AG08396 (cell line): ENCODE data around the gene ADIPOR1.

ENCODE experiments used
- DNase-seq: peaks from one replicate; pipeline ENCODE4 v3.0.0; 2012; ENCODE audit warnings: low spot score, mixed read lengths

ADIPOR1 gene

DNA sequence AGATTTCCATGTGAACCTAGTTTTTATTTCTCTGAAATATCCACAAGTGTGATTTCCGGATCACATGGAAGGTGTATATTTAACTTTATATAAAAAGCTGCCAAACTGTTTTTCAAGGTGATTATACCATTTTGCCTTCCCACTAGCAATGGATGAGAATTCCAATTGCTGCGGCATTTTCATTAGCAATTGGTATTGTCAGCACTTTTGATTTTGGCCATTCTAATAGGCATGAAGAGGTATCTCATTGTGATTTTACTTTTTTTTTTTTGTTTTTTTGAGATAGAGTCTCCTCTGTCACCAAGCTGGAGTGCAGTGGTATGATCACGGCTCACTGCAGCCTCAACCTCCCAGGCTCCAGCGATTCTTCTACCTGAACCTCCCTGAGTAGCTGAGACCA lies 13.9 kb upstream of the ADIPOR1 start:
- DNase-seq = no peak

DNA sequence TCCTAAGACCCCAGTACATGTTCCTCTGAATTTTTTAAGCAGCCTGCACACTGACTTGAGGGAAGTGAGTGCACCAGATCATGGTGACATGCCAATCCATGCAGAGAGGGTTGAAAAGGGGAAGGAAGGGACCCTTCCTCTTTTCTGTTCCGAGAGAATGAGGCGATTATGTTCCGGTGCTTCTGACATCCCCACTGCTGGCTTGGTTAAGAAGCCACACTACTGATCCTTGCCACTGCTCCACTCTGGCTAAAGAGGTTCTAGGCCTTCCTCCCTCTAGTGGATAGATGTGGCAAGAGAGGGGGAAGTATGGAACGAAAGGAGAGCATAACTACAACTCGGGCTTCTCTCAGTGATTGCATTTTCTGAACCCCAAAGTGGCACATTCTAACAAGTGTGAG lies 10.8 kb upstream of the ADIPOR1 start:
- DNase-seq = peak; percentile 79

DNA sequence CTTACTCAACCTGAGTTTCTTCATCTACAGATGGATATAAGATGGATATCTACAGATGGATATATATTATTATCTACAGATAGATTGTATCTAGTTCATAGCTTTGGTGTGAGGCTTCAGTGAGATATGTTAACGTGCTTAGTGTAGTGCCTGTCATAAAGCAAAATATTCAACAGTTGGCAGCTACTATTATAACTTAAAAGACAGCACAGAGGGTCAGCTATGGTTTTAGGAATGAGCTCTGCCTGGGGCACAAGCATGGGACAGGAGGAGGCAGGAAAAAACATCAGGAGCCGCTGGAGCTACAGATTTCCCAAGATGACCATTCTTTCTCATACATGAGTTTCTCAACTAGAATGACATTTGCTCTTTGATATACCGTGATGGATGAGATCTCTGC lies 10.2 kb upstream of the ADIPOR1 start:
- DNase-seq = no peak

DNA sequence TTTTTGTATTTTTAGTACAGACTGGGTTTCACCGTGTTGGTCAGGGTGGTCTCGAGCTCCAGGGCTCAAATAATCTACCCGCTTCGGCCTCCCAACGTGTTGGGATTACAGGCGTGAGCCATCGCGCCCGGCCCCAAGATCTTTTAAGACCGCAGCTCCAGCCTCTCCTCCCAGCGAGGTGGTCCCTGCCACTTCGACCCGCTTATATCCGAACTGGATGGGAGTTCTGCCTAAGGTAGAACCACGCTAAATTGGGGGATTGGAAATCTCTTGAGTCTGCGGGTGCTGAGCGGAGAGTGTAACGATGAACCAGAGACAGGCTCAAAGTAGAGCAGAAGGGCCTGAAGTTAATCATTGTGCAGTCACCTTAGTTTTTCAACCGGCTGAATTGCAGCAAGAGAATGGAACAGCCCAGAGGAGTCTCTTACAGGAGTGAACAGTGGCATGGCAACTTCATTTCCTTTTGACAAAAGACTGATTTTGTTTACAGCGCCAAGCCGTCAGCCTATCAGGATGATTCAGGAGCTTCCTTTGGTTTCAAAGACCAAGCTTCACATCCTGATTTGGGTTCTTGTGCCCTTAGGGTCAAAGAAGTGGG lies 9.7 kb upstream of the ADIPOR1 start:
- no peak for DNase-seq

DNA sequence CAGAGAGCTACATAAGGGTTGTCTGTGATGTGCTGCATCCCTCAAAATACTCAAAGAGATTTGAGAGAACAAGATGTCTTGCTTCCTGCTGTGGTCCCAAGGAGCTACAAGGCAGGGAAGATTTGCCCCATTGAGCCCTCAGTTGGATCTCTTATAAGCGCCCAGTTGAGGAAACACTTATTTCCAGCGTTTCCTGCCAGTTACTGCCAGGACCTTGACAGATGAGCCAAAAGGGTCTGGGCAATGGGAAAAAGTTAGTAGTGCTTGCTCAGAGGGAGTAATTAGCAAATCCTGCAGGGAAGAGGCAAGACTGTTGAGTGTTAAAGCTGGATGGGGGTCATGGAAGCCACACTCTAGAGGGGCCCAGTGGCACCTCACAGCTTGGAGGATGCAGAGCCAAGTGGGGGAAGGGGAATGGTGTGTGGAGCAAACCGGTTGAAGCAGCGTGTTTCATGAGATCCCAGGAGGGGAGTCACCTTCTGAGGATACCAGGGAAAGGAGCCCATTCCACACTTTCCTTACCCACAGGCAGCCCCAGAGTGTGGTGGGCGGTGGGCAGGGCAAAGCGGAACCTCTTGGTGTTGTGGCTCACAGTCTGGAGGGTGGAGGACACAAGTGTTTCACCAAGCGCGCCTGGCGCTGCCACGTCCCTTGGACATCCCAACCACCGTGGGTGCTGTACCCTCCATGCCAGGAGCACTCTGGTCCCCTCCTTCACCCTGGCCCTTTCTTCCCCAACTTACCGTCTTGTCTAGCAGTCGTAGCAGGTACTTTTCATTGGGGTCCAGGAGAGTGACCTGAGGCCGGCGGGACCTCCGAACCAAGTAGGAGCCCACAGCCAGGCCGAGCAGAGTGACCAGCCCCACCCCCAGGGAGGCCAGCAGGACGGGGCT lies 8.1 kb upstream of the ADIPOR1 start:
- DNase-seq = no peak

DNA sequence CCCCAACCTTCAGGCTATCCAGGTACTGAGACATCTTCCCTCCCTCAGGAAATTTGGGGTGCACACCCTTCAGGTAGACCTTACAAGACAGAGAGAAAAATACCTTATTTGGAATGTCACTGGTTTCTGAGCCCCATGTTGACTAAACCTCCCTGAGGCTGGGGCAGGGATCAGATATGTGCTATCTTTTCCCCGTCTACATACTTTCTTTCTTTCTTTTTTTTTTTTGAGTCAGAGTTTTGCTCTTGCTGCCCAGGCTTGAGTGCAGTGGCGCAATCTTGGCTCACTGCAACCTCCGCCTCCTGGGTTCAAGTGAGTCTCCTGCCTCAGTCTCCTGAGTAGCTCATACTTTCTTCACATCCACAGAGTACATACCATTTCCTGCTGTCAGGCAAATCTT lies 7.3 kb upstream of the ADIPOR1 start:
- no peak for DNase-seq

DNA sequence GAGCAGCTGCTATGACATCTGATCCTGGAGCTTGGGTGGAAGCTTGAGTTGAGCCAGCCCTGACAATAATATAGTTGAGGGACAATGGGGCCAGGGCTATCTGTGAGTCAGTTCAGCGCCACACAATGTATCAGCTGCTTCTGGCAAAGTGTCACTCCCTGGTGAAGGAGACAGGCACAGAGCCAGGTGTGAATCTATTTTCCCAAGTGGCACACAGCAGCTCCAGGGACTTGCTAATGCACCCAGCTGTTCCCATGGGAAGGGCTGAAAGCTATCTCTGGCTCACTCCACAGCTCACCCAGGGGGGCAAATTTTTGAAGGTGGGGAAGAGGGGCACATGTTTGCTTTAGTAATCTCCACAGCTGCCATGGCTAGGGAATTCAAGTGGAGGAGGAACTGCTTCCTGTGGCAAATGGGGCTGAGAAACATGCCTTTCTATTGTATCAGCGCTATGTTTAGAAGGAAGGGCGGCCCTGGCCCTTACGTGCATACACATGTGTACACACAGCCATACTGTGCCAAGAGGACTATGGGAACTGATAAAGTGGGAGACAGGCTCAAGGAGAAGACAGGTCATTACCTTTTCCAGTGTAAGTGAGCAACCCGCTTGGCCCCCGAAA lies 6.8 kb upstream of the ADIPOR1 start:
- no peak for DNase-seq

DNA sequence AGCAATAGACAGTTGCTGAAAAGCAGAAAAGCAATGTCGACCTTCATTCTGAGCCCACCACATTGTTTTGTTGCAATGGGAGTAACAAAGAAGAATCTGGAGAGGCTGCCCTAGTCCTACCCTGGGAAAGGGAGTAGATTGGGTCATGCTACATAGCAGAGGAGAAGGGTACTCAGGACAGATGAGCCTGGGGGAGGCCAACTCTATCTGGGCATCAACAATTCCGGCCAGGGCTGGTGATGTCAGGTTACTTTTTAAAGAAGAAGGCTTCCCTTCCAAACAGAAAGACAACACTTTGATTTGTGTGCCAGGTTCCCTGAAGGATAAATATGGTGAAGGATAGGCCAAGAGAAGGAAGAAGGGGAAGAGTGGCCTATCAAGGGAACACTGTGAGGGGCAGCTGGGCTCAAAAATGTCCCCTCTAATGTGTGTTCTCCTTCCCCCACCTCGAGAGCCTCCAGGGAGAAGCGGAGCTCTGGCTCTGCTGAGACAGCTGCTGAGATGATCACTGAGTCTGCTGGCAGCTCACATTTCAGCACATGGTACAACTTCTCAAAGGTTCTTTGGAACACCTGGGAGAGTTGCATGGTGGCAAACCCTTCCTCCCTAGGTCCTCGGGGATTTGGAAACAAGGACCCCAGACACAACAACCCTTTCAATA lies 3.2 kb upstream of the ADIPOR1 start:
- no peak for DNase-seq

DNA sequence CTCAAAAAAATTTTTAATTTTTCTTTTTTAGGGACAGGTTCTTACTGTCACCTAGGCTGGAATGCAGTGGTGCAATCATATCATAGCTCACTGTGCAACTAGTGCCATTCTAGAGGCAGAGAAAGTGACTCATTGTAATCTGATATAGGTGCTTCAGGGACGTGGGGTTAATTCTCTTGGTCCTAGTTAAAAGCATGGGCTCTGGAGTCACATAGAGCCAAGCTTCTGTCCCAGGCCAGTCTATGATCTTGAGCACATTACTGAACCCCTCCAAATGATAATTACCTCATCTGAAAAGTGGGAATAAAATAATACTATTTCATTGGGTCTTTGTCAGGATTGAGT lies 1.1 kb upstream of the ADIPOR1 start:
- peak; percentile 77 for DNase-seq

DNA sequence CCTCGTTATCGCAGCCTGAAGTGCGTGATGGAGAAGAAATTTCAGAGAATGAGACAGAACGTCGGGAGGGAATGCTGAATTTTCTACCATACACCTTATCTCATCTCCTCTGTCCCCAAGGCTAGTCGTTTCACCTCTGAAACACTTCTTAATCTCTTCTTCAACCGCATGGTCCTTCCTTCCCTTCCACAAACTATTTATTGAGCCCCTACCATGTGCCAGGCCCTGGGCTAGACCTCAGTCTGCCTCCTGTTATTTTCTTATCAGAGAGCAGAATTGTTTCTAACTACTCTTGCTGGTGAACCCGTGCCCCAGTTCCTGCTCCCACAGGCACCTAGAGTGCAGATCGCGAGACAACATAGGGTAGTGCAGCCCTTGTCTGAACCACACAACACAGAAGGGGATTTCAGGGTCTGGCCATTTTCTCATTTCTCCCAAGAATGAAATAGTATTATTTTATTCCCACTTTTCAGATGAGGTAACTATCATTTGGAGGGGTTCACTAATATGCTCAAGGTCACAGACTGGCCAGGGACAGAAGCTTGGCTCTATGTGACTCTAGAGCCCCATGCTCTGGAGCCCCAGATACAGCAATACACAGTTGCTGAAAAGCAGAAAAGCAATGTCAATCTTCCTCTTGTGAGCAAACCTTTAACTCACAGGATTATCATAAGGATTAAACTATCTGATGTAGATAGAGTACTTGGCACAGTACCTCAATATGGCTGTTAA lies 598 bp upstream of the ADIPOR1 start:
- no peak for DNase-seq

DNA sequence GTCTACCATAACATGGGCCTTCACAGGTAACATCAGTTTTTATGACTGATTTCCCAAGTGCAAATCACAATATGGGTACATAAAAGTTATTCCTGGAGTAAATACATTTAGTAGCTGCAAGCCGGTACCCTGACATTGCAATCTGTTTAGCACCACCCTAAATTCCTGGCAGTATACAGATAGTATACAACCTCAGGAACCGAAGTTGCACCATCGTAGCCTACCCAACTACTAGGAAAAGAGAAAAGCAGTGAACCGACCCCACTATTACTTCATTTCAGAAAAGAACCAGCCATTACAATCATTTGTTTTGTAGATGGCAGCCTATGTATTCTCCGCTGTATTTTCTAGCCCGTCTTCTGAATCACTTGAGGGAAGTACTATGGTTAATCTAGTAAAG lies 1.1 kb downstream of the ADIPOR1 start:
- DNase-seq = no peak

DNA sequence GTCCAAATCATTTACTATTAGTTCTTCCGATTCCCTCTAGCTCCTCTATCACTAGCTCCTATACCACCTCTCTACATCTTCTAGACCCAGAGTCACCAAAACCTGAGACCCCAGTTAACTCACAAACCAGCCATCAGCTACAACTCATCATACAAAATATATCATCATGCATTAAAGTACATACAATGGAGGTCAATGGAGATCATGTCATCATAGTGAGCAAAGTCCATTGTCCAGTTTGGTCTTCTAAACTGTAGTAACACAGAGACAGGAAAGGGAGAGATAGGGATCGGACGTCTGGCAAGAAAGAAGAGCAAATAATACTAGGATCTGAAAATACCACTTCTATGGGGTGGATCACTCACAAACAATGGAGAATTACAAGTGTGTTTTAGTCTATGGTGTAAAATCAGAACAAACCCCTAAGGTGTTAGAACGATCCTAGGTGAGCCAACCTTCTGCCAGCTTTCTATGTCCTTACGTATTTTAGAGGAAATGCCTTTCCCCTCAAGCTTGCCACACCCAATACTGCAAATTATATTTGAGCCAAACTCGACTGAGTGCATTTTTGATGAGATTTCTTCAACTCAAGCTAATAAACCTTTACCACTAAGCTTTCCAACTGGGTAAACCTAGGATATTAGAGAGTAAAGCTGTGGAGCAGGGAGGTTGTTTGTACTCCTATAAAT lies 3.9 kb downstream of the ADIPOR1 start:
- no peak for DNase-seq

DNA sequence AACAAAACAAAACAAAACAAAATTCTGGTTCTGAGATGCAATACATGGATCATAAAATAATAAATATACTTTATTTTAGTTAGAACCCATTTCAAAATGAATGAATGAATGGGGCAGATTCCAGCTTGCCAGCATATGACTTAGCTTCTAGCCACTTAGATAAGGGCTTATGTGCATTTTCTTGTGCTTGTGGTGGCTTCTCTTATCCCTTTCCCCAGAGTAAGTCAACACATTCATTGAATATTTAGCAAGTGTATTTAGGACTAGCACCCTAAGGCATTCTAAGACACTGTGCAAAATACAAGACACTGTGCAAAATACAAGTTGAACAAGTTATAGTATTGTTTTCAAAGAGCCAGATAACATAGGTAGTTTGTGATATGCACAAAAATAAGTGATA lies 4.7 kb downstream of the ADIPOR1 start:
- DNase-seq = no peak

DNA sequence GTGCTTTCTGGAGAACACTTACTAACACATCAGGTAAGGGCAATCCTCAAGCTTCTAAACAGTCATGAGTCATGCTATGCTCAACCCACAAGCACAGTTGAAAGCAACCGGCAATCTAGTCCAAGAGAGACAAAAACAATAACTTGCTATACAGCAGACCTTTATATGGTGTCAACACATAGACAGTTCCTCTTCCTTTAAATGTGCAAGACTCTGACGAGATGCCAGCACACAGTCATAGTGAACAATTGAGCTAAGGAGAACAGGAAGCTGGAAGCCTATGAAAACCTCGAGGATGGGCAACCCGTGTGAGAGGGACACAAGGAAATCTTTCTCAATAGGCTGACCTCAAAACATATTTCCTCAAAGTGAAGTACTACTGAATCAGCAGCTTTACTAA lies 5.3 kb downstream of the ADIPOR1 start:
- no peak for DNase-seq

DNA sequence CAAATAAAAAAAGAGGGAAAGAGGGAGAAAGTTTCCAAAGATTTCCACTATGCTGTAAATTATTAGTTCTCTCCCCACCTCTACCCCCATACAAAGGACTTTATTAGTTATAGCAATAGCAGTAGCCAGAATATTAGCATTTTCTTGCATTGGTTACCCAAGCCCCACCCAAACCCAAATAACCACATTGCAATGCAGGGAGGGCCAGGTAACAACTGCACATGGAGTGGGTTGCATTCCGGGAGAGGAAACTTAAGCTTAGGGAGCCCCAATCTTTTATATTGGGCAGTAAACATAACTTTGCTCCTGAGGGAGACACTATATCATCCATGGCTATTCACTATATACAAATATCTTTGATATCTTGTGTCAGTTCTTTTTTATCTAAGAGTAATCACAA lies 6.0 kb downstream of the ADIPOR1 start:
- no peak for DNase-seq

DNA sequence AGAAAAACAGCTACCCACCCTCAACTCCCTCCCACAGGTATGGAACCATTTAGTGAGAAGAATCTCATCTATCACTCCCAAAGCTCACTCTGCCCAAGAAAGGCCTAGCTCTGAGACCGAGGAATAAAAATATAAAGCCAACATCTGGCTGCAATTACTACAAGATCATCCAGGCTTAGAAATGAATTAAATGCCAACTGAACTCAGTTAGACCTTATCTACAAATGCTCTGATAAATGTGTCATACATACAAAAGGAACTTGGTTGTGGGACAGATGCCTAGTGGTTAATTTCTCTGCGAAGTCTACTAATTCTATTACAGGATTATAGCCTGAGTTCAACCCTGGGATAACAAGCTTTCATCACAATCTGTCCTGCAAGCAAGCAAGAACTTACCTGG lies 6.7 kb downstream of the ADIPOR1 start:
- no peak for DNase-seq

DNA sequence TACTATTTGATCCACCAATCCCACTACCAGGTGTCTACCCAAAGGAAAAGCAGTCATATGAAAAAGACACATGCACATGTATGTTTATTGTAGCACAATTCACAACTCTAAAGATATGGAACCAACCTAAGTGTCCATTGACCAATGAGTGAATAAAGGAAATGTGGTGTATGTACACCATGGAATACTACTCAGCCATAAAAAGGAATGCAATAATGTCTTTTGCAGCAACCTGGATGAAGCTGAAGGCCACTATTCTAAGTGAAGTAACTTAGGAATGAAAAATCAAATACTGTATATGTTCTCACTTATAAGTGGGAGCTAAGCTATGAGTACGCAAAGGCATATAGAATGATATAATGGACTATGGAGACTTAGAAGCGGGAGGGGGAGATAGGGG lies 12.6 kb downstream of the ADIPOR1 start:
- no peak for DNase-seq

DNA sequence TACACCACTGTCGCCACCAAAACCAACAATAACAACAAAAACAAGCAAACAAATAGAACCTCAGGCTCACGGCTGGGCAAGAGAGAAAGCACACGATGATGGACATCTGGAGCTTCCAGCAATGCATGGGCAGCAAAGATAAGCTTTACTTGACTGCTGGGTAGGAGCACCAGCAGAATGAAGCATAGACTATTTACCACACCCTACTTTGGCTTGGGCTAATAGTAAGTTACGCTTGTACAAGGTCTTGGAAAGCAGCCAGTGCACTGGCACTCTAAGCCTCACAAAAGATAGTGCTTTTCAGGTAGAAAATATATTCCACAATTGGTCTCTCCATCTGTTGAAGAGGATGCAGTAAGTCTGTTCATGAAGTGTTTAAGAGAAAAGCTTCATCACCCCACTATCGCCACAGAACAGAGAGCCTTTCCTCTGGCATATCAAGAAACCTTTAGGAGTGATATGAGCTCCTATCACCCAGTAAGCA lies 13.6 kb downstream of the ADIPOR1 start:
- no peak for DNase-seq

DNA sequence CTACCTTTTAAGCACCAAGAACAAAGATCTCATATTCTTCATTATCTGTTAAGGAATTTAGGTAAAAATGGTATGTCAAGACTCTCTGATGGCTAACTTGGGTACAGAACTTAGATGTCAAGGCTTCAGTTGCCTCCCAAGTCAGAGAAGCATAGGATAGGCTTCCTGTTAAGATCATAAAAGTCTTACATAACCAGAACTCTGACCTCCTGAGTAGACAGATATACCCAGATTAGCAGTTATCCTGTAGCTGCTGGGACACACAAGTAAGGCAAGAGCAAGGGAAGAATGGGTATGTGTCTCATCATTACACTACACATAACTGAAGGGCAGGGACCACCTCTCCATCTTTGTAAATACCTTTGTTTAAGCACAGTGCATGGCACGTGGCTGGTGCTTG lies 15.7 kb downstream of the ADIPOR1 start:
- DNase-seq = no peak

DNA sequence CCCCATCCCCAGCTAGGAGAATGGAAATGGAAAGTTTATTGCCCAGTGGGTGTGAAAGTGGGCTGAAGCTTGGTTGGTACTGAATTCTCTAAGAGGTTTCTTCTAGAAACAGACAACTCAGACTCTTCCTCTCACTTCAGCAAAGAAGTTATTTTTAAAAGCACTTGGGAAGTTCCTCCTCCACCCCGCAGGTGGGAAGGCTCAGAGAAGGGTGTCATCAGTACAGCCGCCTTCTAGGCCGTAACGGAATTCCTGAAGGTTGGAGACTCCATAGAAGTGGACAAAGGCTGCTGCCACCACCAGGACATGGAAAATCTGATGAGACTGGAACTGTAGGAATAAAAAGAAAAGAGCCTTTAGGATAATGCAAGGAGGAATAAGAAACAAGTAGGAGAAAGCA lies 16.7 kb downstream of the ADIPOR1 start:
- no peak for DNase-seq

DNA sequence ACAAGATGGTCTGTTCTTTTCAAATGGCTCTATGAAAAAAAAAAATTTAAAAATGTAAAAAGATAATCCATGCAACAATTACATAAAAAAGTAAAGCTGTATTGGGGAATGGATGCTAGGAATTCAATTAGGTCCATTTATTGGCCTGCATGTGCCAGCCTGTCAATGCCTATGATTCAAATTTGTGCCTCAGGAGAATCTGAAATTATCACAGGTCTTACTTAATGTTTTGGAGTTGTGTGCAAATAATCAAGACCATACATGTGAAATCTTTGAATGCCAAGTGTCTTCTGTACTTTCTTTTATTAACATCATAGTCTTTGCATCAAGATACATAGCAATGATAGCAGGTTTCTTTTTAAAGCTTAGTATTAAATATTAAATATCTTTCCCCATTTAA lies 17.6 kb downstream of the ADIPOR1 start:
- no peak for DNase-seq
